Heart right ventricle (tissue), 16 donors: ENCODE measurements around the gene PLA2G12A. TPM values are rescaled to one million over a fixed set of nuclear protein-coding genes. Genes with fewer than 3 reads are reported as not detected.

Source experiments
- ATAC-seq, 8 donors: fragments of 200-7000 bp; cut with Tn5 transposase; one replicate each; pipeline ENCODE4 v1.9.1; 2020; ENCODE audit warnings: mild to moderate bottlenecking in 8 of 8, moderate library complexity in 8 of 8, moderate number of reproducible peaks in 1 of 8
- DNase-seq, 2 donors: peaks; one replicate each; pipeline ENCODE4 v3.0.0-alpha.2; 2020
- H3K27ac ChIP-seq, 10 donors: fragments of 200-600 bp; sonication (generic) in 2 of 10; one replicate each; pipeline versions ENCODE4 v1.5.0 to v1.8.0; 2020 to 2022; ENCODE audit warnings: mild to moderate bottlenecking in 3 of 10
- H3K27me3 ChIP-seq, 7 donors: fragments of 200-600 bp; one replicate each; pipeline ENCODE4 v1.8.0; 2021 to 2022; ENCODE audit warnings: mild to moderate bottlenecking in 2 of 7
- H3K36me3 ChIP-seq, 9 donors: fragments of 200-600 bp; sonication (generic) in 1 of 9; one replicate each; pipeline versions ENCODE4 v1.5.0 to v1.8.0; 2020 to 2022; ENCODE audit warnings: mild to moderate bottlenecking in 2 of 9
- H3K4me1 ChIP-seq, 9 donors: fragments of 200-600 bp; sonication (generic) in 1 of 9; one replicate each; pipeline versions ENCODE4 v1.5.0 to v1.8.0; 2020 to 2022; ENCODE audit warnings: mild to moderate bottlenecking in 4 of 9
- H3K4me3 ChIP-seq, 10 donors: fragments of 200-600 bp; sonication (generic) in 2 of 10; one replicate each; pipeline versions ENCODE4 v1.5.0 to v1.8.0; 2020 to 2022; ENCODE audit warnings: mild to moderate bottlenecking in 7 of 10, moderate library complexity in 2 of 10
- H3K9me3 ChIP-seq, 11 donors: fragments of 200-600 bp in 10 of 11; sonication (generic) in 2 of 11; one replicate each; pipeline versions ENCODE4 v1.5.0 to v1.8.0; 2013 to 2022; ENCODE audit warnings: mild to moderate bottlenecking in 2 of 11, control low read depth in 1 of 11, moderate library complexity in 1 of 11
- CTCF ChIP-seq, 9 donors: fragments of 200-600 bp; sonication (generic) in 2 of 9; IDR thresholded peaks; one replicate each; pipeline versions ENCODE4 v1.5.0 to v1.8.0; 2021 to 2022; ENCODE audit warnings: antibody characterized with exemption in 9 of 9, mild to moderate bottlenecking in 5 of 9, moderate library complexity in 1 of 9
- WGBS, 2 donors: extraction: QIAGEN DNeasy Blood & Tissue Kit; methylation state at CpG; one replicate each; pipeline ENCODE4 v1.1.7; 2013; ENCODE audit warnings: inconsistent platforms in 1 of 2; 5-methylcytosine and 5-hydroxymethylcytosine counted together
- intact Hi-C, 10 donors: fragments of 100-400 bp; cut with DNase I; formaldehyde crosslinking; loops; one replicate each; pipeline versions ENCODE4 v1.11.1 to v1.14.2; 2022
- long read RNA-seq, 3 donors: library from polyadenylated mRNA; unstranded; transcript quantifications; one replicate each; pipeline ENCODE4 v2.0.0, GENCODE V29; 2020 to 2021
- polyA plus RNA-seq, 2 donors: library from polyadenylated mRNA; stranded (reverse); fragments of 200-250 nt; gene quantifications; one replicate each; pipeline ENCODE4 v1.2.3, GENCODE V29; 2013
- total RNA-seq, 10 donors: library from RNA; stranded (reverse); fragmentation: NEBNext Ultra II Directional in 3 of 10; extraction: Animal tissue kit (Norgen Biotek cat#: 25700) in 3 of 10; gene quantifications; one replicate each; pipeline versions ENCODE4 v1.2.1 to v1.2.4, GENCODE V29; 2021 to 2023
- donor health status: Arrhythmogenic right ventricular cardiomyopathy.
- donor health status: ischemic (EF 13 %, LVEDD 7.1; RV severe dilation, severe dysfunction).
- donor health status: healthy with polysubstance abuse.
- donor health status: DM: no; HTN: yes; CAD: no.
- donor health status: DM: no; HTN: no; CAD: no.
- donor health status: ischemic (EF 25% LVEDD 6.9; RV normal size, moderate dysfunction).
- donor health status: ischemic (EF 25% LVEDD 5.7; RV mildly dilated, moderate dysfunction).
- donor health status: healthy.
- donor health status: DM: yes; HTN: yes; CAD: no.
- donor health status: Ischemic cardiomyopathy.
- donor health status: ischemic (EF 35%, LVEDD 5.7; RV mildly dilated, moderate dysfunction).
- donor health status: nonischemic (EF 11% LVEDD 7.7; RV severe dilation, severe dysfunction).
- donor health status: DM: yes; HTN: yes; CAD: no.
- donor health status: PGD.
- donor health status: ischemic (EF 29% LVEDD 5.4; RV normal size, mild dysfunction).
- donor health status: nonischemic (EF 23%, LVEDD 6.1; RV moderate dilation, normal function).

Gene PLA2G12A
- 100 to 1,000 TPM in 1 of 10 donors, 10 to 100 TPM in 9; 39.4 to 100 (median 50.3) TPM for total RNA-seq
- 10 to 100 TPM; 14.3 to 33.3 TPM for polyA plus RNA-seq
- long read RNA-seq, donor 1, full-length matches to known transcripts: 56 of 63 reads
- long read RNA-seq, donor 1, partial matches to known transcripts: 0 of 63 reads
- long read RNA-seq, donor 1, other reads (novel, unspliced or antisense): 7 of 63 reads
- long read RNA-seq, donor 2, full-length matches to known transcripts: 49 of 56 reads
- long read RNA-seq, donor 2, partial matches to known transcripts: 0 of 56 reads
- long read RNA-seq, donor 2, other reads (novel, unspliced or antisense): 7 of 56 reads
- long read RNA-seq, donor 3, full-length matches to known transcripts: 126 of 145 reads
- long read RNA-seq, donor 3, partial matches to known transcripts: 0 of 145 reads
- long read RNA-seq, donor 3, other reads (novel, unspliced or antisense): 19 of 145 reads

GRCh38 chr4:109729718-109730618 is at the start of gene PLA2G12A:
PLA2G12A (minus strand) TSS chr4:109730070; CDS start chr4:109729809, 261 bp downstream.
- Histone ChIP-seq H3K27ac (peak within 1 kb of the TSS; percentile 28 to 92 (median 83)), H3K9me3 (no peaks in the 10 kb centered on the region), H3K36me3 (peaks cover 0 to 4% (median 0%) of the 10 kb centered on the region in 9 donors), H3K4me3 (peak within 1 kb of the TSS; percentile 72 to 100 (median 92)), H3K27me3 (no peaks in the 10 kb centered on the region), H3K4me1 (peaks cover 0 to 24% (median 14%) of the 10 kb centered on the region in 9 donors)
- 0% methylated on average over 67 to 83 of the region's 83 CpGs for WGBS, 2 donors
- DNase-seq (peak; percentile 46 to 67), ATAC-seq (peak; percentile 93 to 98 (median 96))
- intact Hi-C loops: loop anchor here in 5 of 10 donors (5.0 to 10.0 kb wide), 3 partner anchors 72 to 295 kb away; partner anchors contain the start of genes CFI (in 2 of the 5), GAR1 (in 2 of the 5) and SEC24B (in 2 of the 5)
- TF ChIP-seq CTCF (IDR thresholded peaks at IDR 0.05): no peak

GRCh38 chr4:109764789-109765402 is 35.0 kb upstream of the PLA2G12A start:
- 69 to 76% methylated on average over 5 of the region's 5 CpGs for WGBS, 2 donors
- no peak for DNase-seq
- no peak for TF ChIP-seq CTCF (IDR thresholded peaks at IDR 0.05)
- Histone ChIP-seq H3K36me3 (peaks cover 0 to 20% (median 0%) of the 10 kb centered on the region in 9 donors), H3K27ac (peak overlapping the region in 2 of 10 donors; percentile 1 to 3), H3K4me3 (peak overlapping the region in 1 of 10 donors; percentile 1), H3K4me1 (peaks cover 0 to 4% (median 0%) of the 10 kb centered on the region in 9 donors), H3K9me3 (no peaks in the 10 kb centered on the region), H3K27me3 (no peaks in the 10 kb centered on the region)
- ATAC-seq: peak in 3 of 8 donors; percentile 42 to 81 (median 58)
- intact Hi-C loops: no loop called here

- no peaks in the 10 kb centered on the region for H3K9me3 ChIP-seq
- H3K36me3 ChIP-seq: peaks cover 0 to 25% (median 0%) of the 10 kb centered on the region in 9 donors
- peak overlapping the region in 1 of 10 donors; percentile 1 for H3K27ac ChIP-seq
- 68 to 69% methylated on average over 2 of the region's 2 CpGs for WGBS, 2 donors
- ATAC-seq (peak in 4 of 8 donors; percentile 49 to 83 (median 56)), DNase-seq (peak in 1 of 2 donors; percentile 13)
- H3K4me3 ChIP-seq: peak overlapping the region in 1 of 10 donors; percentile 1
- peaks cover 0 to 4% (median 0%) of the 10 kb centered on the region in 9 donors for H3K4me1 ChIP-seq
- intact Hi-C loops: no loop called here
- no peaks in the 10 kb centered on the region for H3K27me3 ChIP-seq
- TF ChIP-seq CTCF (IDR thresholded peaks at IDR 0.05): no peak
Measured at GRCh38 chr4:109764376-109764775, 34.5 kb upstream of the PLA2G12A start.
